Uterus (tissue), 2 donors: ENCODE measurements around the gene TMEM175.

ENCODE experiments used
- CTCF ChIP-seq, 4 experiments: fragments of 200-600 bp in 2 of 4; fragments of 450-650 bp in 2 of 4; sonication (generic) in 2 of 4; IDR thresholded peaks; one replicate each; pipeline ENCODE4 v1.5.1; 2016 to 2019; ENCODE audit warnings: antibody characterized with exemption in 4 of 4, mild to moderate bottlenecking in 2 of 4, moderate library complexity in 1 of 4
- POLR2A ChIP-seq, 2 donors: fragments of 450-650 bp; IDR thresholded peaks; one replicate each; pipeline ENCODE4 v1.6.1; 2016; ENCODE audit warnings: antibody characterized with exemption in 2 of 2, mild to moderate bottlenecking in 1 of 2, moderate library complexity in 1 of 2

- no peak for TF ChIP-seq POLR2A (IDR thresholded peaks at IDR 0.05)
- no peak for TF ChIP-seq CTCF (IDR thresholded peaks at IDR 0.05)
Observed at GRCh38 chr4:893276-893994, 38.8 kb upstream of the TMEM175 start.
